Measurements from ENCODE around the gene DELE1.

The DELE1 gene

DNA sequence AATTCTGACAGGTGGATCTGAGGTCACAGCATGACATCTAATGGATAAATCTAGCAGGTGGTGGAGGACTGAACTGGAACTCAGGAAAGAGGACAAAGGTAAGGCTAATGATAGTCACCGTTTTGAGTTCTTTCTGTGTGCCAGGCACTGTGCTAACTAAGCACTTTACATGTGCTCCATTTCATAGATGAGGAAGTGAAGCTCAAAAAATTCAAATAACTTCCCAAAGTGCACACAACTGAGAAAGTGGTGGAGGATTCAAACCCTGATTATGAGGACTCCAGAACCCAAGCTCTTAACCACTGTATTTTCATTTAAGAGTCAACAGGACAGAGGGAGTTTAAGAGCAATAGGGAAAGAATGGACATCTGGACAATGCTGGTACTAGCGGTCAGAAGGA lies 7.1 kb upstream of the DELE1 start:
- H3K4me3 ChIP-seq (ENCODE audit: low read depth, low read length): no peak overlapping the region
- TF ChIP-seq, protein P1, sequence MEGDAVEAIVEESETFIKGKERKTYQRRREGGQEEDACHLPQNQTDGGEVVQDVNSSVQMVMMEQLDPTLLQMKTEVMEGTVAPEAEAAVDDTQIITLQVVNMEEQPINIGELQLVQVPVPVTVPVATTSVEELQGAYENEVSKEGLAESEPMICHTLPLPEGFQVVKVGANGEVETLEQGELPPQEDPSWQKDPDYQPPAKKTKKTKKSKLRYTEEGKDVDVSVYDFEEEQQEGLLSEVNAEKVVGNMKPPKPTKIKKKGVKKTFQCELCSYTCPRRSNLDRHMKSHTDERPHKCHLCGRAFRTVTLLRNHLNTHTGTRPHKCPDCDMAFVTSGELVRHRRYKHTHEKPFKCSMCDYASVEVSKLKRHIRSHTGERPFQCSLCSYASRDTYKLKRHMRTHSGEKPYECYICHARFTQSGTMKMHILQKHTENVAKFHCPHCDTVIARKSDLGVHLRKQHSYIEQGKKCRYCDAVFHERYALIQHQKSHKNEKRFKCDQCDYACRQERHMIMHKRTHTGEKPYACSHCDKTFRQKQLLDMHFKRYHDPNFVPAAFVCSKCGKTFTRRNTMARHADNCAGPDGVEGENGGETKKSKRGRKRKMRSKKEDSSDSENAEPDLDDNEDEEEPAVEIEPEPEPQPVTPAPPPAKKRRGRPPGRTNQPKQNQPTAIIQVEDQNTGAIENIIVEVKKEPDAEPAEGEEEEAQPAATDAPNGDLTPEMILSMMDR (IDR thresholded peaks at IDR 0.05; ENCODE audit: borderline replicate concordance, insufficient read depth, low read depth, low read length): no peak

DNA sequence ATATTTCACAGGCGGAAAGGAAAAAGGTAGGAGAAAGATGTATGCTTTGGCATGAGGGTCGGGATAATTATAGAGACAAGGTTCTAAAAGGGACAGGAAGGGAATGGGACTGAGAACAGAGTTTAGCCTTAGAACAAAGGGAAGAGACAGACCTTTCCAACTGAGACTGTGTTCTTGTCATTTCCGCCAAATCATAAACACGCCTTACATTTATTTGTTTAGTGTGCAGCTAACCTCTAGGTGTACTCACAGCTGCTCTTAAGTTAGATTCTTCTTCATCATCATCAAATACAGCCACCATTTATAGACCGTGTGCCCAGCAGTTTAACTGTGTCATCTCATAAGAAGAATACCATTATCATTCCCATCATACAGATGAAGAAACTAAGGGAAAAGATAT lies 5.9 kb upstream of the DELE1 start:
- no peak overlapping the region for H3K4me3 ChIP-seq (ENCODE audit: low read depth, low read length)
- TF ChIP-seq, protein P1 (IDR thresholded peaks at IDR 0.05; ENCODE audit: borderline replicate concordance, insufficient read depth, low read depth, low read length): no peak

DNA sequence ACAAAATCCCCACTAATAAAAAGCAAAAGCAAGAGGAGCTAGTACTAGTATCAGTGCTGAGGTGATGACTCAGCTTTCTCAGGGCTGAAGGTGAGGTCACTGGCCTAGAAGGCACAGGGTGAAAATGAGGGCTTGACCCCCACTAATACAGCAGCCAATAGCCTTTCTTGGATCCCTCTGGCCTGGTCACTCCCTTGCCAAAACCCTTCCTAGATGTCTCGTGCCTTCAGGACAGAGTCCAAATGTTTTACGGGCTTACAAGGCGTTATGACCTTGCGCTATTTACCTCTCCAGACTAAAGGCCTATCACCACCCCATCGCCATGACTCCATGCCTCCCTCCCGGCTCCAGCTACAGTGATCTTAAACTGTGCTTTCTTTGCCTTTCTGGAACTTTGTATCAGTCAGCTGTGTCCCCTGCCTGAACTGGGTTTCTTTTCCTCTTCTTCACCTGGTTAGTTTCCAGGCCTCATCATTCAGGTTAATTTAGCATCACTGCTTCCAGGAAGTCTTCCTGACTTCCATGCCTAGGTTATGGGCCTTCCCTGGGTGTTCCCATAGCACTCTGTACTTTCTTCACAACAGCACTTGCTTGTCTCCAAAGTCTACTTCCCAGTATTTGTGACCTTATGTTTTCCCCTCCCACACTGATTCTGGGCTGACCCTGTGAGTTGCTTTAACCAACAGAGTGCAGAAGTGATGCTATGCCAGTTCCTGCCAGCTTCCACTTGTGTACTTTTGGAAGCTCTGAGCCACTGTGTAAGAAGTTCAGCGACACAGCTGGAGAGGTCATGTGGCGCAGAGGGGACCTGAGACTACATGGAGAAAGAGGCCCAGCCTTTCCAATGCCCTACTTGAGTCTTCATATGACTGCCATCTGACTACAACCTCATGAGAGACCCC lies 4.2 kb upstream of the DELE1 start:
- no peak overlapping the region for H3K4me3 ChIP-seq (ENCODE audit: low read depth, low read length)
- TF ChIP-seq, protein P1 (IDR thresholded peaks at IDR 0.05; ENCODE audit: borderline replicate concordance, insufficient read depth, low read depth, low read length): no peak

DNA sequence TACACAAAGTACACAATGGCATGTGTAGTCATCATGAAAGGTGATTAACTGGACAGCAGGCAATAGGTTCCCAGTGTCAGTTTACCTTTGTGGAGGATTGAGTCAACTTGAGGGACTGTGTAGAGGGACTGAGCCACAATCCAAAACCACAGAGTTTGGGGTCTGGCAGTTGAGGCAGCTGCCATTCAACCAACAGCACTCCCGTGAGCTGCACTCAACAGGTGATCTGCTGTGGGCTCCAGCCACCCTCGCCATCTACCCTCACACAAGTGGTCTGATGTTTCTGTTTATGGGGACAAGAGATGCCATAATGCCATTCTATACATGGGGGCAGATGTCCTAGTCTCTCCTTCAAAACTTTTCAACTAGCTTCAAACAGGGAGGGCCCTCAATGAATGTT lies 2.9 kb upstream of the DELE1 start:
- no peak overlapping the region for H3K4me3 ChIP-seq (ENCODE audit: low read depth, low read length)
- TF ChIP-seq, protein P1 (IDR thresholded peaks at IDR 0.05; ENCODE audit: borderline replicate concordance, insufficient read depth, low read depth, low read length): no peak

DNA sequence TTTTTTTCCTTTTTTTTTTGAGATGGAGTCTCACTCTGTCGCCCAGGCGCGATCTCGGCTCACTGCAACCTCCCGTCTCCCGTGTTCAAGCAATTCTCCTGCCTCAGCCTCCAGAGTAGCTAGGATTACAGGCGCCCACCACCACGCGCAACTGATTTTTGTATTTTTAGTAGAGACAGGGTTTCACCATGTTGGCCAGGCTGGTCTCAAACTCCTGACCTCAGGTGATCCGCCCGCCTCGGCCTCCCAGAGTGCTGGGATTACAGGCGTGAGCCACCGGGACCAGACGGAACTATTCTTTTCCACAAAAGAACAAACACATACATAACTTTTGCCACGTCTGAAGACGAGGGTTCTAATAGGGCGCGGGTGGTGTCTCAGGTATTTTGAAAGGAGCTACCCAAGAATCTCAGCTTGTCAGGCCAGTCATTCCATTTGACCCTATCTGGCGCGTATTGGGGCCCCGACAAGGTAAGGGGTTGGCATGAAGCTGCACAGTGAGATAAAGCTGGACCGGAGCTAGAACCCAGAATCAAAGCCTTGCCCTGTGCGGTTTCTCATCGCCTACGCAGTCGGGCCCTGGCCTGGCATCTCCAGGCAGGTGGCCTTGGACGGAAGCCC lies 734 bp upstream of the DELE1 start:
- H3K4me3 ChIP-seq (ENCODE audit: low read depth, low read length): peak overlapping the region; percentile 94

DNA sequence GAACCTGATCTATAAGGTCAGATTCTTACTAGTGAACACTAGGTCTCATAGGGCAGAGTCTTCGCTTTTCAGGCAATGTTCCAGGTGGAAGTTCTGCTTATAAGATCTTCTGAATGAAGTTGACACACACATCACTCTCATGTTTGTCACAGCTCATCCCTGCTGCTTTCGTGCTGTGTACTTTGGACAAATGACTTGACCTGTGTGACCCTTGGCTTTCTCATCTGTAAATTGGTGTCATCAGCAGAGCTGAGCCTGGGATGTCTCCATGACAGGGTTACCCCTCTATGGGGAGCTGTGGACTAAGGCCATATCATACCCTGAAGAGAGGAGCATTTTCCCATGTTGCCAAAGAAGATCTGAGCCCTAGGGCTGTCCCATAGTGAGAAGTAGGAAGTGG lies 2.8 kb downstream of the DELE1 start:
- TF ChIP-seq, protein P1 (IDR thresholded peaks at IDR 0.05; ENCODE audit: borderline replicate concordance, insufficient read depth, low read depth, low read length): no peak
- H3K4me3 ChIP-seq (ENCODE audit: low read depth, low read length): no peak overlapping the region

DNA sequence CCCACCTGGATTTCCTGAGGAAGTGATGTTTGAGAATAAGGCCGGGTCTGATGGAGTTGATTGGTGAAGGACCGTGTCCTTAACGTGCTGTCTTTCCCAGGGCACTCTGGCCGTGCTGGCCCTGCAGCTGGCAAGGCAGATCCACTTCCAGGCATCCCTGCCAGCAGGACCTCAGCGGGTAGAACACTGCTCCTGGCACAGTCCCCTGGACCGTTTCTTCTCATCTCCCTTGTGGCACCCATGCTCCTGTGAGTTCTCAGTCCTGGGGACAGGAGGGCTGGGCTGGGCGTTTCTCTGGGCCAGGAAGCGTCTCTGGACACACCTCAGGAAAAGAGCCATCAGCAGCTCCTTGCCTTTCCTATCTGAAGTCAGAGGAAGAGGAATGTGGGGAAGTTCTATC lies 4.4 kb downstream of the DELE1 start:
- TF ChIP-seq, protein P1 (IDR thresholded peaks at IDR 0.05; ENCODE audit: borderline replicate concordance, insufficient read depth, low read depth, low read length): no peak
- no peak overlapping the region for H3K4me3 ChIP-seq (ENCODE audit: low read depth, low read length)

Measured in GM12875 (cell line).